ENCODE results near the gene SGSM2.

GRCh38 chr17:2304931-2305330 lies 32.4 kb upstream of the SGSM2 start:
- TF ChIP-seq SUZ12 (IDR thresholded peaks at IDR 0.05; ENCODE audit: low read depth, low read length): no peak
- TF ChIP-seq CTCF (CRISPR knock-in tag; IDR thresholded peaks at IDR 0.05): no peak
- no peak for TF ChIP-seq CBFB (CRISPR knock-in tag; IDR thresholded peaks at IDR 0.05)
- TF ChIP-seq, protein P1, sequence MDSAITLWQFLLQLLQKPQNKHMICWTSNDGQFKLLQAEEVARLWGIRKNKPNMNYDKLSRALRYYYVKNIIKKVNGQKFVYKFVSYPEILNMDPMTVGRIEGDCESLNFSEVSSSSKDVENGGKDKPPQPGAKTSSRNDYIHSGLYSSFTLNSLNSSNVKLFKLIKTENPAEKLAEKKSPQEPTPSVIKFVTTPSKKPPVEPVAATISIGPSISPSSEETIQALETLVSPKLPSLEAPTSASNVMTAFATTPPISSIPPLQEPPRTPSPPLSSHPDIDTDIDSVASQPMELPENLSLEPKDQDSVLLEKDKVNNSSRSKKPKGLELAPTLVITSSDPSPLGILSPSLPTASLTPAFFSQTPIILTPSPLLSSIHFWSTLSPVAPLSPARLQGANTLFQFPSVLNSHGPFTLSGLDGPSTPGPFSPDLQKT (CRISPR knock-in tag; IDR thresholded peaks at IDR 0.05; ENCODE audit: borderline replicate concordance): no peak
- no peak for TF ChIP-seq SP1 (IDR thresholded peaks at IDR 0.05)
- TF ChIP-seq SP1 (CRISPR knock-in tag; IDR thresholded peaks at IDR 0.05): no peak
- no peak for TF ChIP-seq ZNF251 (CRISPR knock-in tag; IDR thresholded peaks at IDR 0.05)
- TF ChIP-seq ZBTB34 (CRISPR knock-in tag; IDR thresholded peaks at IDR 0.05): no peak
- no peak for TF ChIP-seq FOXK2 (IDR thresholded peaks at IDR 0.05)
- no peak for TF ChIP-seq ZNF256 (CRISPR knock-in tag; conservative IDR thresholded peaks at IDR 0.05)
- no peak for TF ChIP-seq ZNF24 (IDR thresholded peaks at IDR 0.05)
- TF ChIP-seq PCBP1 (IDR thresholded peaks at IDR 0.05; ENCODE audit: borderline replicate concordance, low read depth, low read length): no peak
- no peak for TF ChIP-seq CEBPB (IDR thresholded peaks at IDR 0.05; ENCODE audit: borderline replicate concordance, low read depth, low read length)
- TF ChIP-seq ZNF746 (CRISPR knock-in tag; IDR thresholded peaks at IDR 0.05): no peak
- no peak for TF ChIP-seq GABPA (IDR thresholded peaks at IDR 0.05; ENCODE audit: low read depth, low read length)
- no peak for TF ChIP-seq GABPA (CRISPR knock-in tag; IDR thresholded peaks at IDR 0.05; ENCODE audit: low read depth)

All from HepG2 (cell line).